ENCODE measurements around the gene FBXL2.

DNA sequence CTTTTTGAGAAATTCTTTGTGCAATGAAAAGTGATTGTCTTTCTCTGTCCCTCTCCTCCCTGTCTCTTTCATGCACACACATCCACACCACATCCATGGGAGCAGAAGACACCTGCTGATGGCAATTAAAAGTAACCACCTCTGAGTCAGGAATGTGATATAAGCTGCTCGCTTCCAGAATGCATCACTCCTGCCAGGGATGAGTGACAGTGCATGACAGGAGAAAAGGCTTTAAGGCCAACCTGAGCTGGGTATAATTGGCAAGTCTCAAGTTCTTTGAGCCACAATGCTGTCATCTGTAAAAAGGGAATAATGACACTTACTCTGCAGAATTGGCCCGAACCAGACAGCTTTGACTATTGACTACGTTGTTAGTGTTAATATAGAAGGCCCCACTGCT, 103.4 kb downstream of the FBXL2 start:
- TF ChIP-seq, protein P1, sequence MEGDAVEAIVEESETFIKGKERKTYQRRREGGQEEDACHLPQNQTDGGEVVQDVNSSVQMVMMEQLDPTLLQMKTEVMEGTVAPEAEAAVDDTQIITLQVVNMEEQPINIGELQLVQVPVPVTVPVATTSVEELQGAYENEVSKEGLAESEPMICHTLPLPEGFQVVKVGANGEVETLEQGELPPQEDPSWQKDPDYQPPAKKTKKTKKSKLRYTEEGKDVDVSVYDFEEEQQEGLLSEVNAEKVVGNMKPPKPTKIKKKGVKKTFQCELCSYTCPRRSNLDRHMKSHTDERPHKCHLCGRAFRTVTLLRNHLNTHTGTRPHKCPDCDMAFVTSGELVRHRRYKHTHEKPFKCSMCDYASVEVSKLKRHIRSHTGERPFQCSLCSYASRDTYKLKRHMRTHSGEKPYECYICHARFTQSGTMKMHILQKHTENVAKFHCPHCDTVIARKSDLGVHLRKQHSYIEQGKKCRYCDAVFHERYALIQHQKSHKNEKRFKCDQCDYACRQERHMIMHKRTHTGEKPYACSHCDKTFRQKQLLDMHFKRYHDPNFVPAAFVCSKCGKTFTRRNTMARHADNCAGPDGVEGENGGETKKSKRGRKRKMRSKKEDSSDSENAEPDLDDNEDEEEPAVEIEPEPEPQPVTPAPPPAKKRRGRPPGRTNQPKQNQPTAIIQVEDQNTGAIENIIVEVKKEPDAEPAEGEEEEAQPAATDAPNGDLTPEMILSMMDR (IDR thresholded peaks at IDR 0.05) = no peak
- no peak for TF ChIP-seq POLR2A (IDR thresholded peaks at IDR 0.05)
